ENCODE data around the gene TMEM79.

Gene TMEM79

GRCh38 chr1:156284112-156284511 is at the start of gene TMEM79:
TSS of gene TMEM79 (plus strand) at chr1:156284325. CDS start at chr1:156285227, 902 bp downstream.
- ATAC-seq (ENCODE audit: insufficient read depth, low read depth) = no peak
- Histone ChIP-seq H4K20me1 (ENCODE audit: insufficient read depth, low read length) (peaks cover 28% of the 10 kb centered on the region), H2AFZ (ENCODE audit: low read depth, low read length) (peak within 1 kb of the TSS; percentile 93), H3K79me2 (ENCODE audit: insufficient read depth, low read length) (peaks cover 56% of the 10 kb centered on the region), H3K36me3 (ENCODE audit: insufficient read depth, low read length) (peaks cover 28% of the 10 kb centered on the region), H3K4me1 (ENCODE audit: insufficient read depth, low read length) (peaks cover 37% of the 10 kb centered on the region), H3K9ac (ENCODE audit: low read depth, low read length) (peak within 1 kb of the TSS; percentile 85), H3K27ac (ENCODE audit: low read length) (peak within 1 kb of the TSS; percentile 83), H3K27me3 (ENCODE audit: insufficient read depth, low read length, poor library complexity) (no peaks in the 10 kb centered on the region), H3K4me3 (ENCODE audit: low read depth in 1 of 2, low read length in 2 of 2) (peak within 1 kb of the TSS; percentile 80 to 91), H3K9me3 (ENCODE audit: insufficient read depth, low read length, severe bottlenecking) (no peaks in the 10 kb centered on the region), H3K4me2 (ENCODE audit: insufficient read depth, low read length) (peak within 1 kb of the TSS; percentile 92)
- no peak for TF ChIP-seq EZH2 (IDR thresholded peaks at IDR 0.05; ENCODE audit: borderline replicate concordance, low read depth, low read length, severe bottlenecking)
- TF ChIP-seq CTCF (IDR thresholded peaks at IDR 0.05; ENCODE audit: borderline replicate concordance, extremely low read depth, low read length, poor library complexity, severe bottlenecking) = no peak
- DNase-seq = no peak

DNA sequence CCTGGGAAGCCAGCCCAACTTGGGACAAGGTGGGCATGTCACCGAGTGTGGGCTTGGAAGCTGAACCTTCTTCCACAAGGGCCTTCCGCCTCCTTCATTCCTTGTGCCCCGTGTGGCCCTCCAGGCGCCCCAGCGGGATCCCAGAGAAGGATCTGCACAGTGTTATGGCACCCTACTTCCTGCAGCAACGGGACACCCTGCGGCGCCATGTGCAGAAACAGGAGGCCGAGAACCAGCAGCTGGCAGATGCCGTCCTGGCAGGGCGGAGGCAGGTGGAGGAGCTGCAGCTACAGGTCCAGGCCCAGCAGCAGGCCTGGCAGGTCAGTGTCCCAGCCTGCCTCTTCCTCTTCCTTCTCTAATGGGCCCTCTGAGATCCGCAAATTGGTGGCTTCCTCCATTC is 48.0 kb upstream of the TMEM79 start:
- TF ChIP-seq CTCF (IDR thresholded peaks at IDR 0.05; ENCODE audit: borderline replicate concordance, extremely low read depth, low read length, poor library complexity, severe bottlenecking) (no peak), EZH2 (IDR thresholded peaks at IDR 0.05; ENCODE audit: borderline replicate concordance, low read depth, low read length, severe bottlenecking) (no peak)
- H3K27ac ChIP-seq (ENCODE audit: low read length) = no peak overlapping the region
- ATAC-seq (ENCODE audit: insufficient read depth, low read depth) = no peak
- H3K36me3 ChIP-seq (ENCODE audit: insufficient read depth, low read length) = peaks cover 50% of the 10 kb centered on the region
- H3K4me1 ChIP-seq (ENCODE audit: insufficient read depth, low read length) = no peaks in the 10 kb centered on the region
- H3K9ac ChIP-seq (ENCODE audit: low read depth, low read length) = no peak overlapping the region
- H4K20me1 ChIP-seq (ENCODE audit: insufficient read depth, low read length) = no peaks in the 10 kb centered on the region; the same call in 1 of the 2 replicates
- H3K27me3 ChIP-seq (ENCODE audit: insufficient read depth, low read length, poor library complexity) = no peaks in the 10 kb centered on the region
- H3K9me3 ChIP-seq (ENCODE audit: insufficient read depth, low read length, severe bottlenecking) = no peaks in the 10 kb centered on the region
- no peak overlapping the region for H3K4me3 ChIP-seq (ENCODE audit: low read depth in 1 of 2, low read length in 2 of 2)
- H3K79me2 ChIP-seq (ENCODE audit: insufficient read depth, low read length) = no peaks in the 10 kb centered on the region
- no peak overlapping the region for H3K4me2 ChIP-seq (ENCODE audit: insufficient read depth, low read length)
- no peak overlapping the region for H2AFZ ChIP-seq (ENCODE audit: low read depth, low read length)
- no peak for DNase-seq

- Histone ChIP-seq H3K4me1 (ENCODE audit: insufficient read depth, low read length) (no peaks in the 10 kb centered on the region), H3K27ac (ENCODE audit: low read length) (no peak overlapping the region), H3K9me3 (ENCODE audit: insufficient read depth, low read length, severe bottlenecking) (no peaks in the 10 kb centered on the region), H3K4me3 (ENCODE audit: low read depth in 1 of 2, low read length in 2 of 2) (no peak overlapping the region), H3K79me2 (ENCODE audit: insufficient read depth, low read length) (no peaks in the 10 kb centered on the region), H3K4me2 (ENCODE audit: insufficient read depth, low read length) (no peak overlapping the region), H2AFZ (ENCODE audit: low read depth, low read length) (no peak overlapping the region), H3K9ac (ENCODE audit: low read depth, low read length) (no peak overlapping the region), H3K36me3 (ENCODE audit: insufficient read depth, low read length) (peaks cover 50% of the 10 kb centered on the region), H4K20me1 (ENCODE audit: insufficient read depth, low read length) (no peaks in the 10 kb centered on the region), H3K27me3 (ENCODE audit: insufficient read depth, low read length, poor library complexity) (no peaks in the 10 kb centered on the region)
- TF ChIP-seq EZH2 (IDR thresholded peaks at IDR 0.05; ENCODE audit: borderline replicate concordance, low read depth, low read length, severe bottlenecking) = no peak
- no peak for TF ChIP-seq CTCF (IDR thresholded peaks at IDR 0.05; ENCODE audit: borderline replicate concordance, extremely low read depth, low read length, poor library complexity, severe bottlenecking)
- ATAC-seq (ENCODE audit: insufficient read depth, low read depth) (no peak), DNase-seq (no peak)
Observed at GRCh38 chr1:156238248-156238647, 45.9 kb upstream of the TMEM79 start.
